Neural progenitor cell (in vitro differentiated cells): ENCODE data around the gene NKX1-2.

Experiments
- CTCF ChIP-seq: fragments of 200-600 bp; sonication (generic); IDR thresholded peaks from 2 replicates; pipeline ENCODE4 v1.5.1; 2017; ENCODE audit warnings: antibody characterized with exemption, mild to moderate bottlenecking
- EZH2 ChIP-seq: fragments of 200-600 bp; sonication (generic); IDR thresholded peaks from 2 replicates; pipeline ENCODE4 v1.6.1; 2017; ENCODE audit warnings: antibody characterized with exemption, mild to moderate bottlenecking, moderate library complexity

GRCh38 chr10:124477614-124478363 lies 28.0 kb upstream of the NKX1-2 start:
- no peak for TF ChIP-seq CTCF
- TF ChIP-seq EZH2 = no peak
